Measurements from ENCODE around the gene CERCAM. TPM values are rescaled to one million over a fixed set of nuclear protein-coding genes. Genes with fewer than 3 reads are reported as not detected.
"Not testable (repeated sequence)": the region's sequence is repeated elsewhere in the genome, so short reads cannot be mapped to it uniquely, and the experiment has no call there.

The CERCAM gene
- total and polyA plus RNA-seq, 2 experiments from 2014 or later = 2.7 to 7.9 TPM

GRCh38 chr9:128411364-128412119 lies 9.1 kb upstream of the CERCAM start:
- no peak for ATAC-seq
- TF ChIP-seq ZNF114 (CRISPR knock-in tag; IDR thresholded peaks at IDR 0.05) (no peak), ZNF331 (CRISPR knock-in tag; IDR thresholded peaks at IDR 0.05; ENCODE audit: low read depth) (no peak), CREB1 (CRISPR knock-in tag; IDR thresholded peaks at IDR 0.05; ENCODE audit: low read depth) (no peak), JUNB (IDR thresholded peaks at IDR 0.05; ENCODE audit: unreplicated experiment) (no peak), REST (IDR thresholded peaks at IDR 0.05; ENCODE audit: unreplicated experiment) (no peak)
- no peak overlapping the region for H3K27ac Mint-ChIP-seq
- H3K36me3 ChIP-seq (ENCODE audit: insufficient read depth) = no peaks in the 10 kb centered on the region
- peaks cover 40% of the 10 kb centered on the region for H3K4me1 ChIP-seq (ENCODE audit: insufficient read depth)
- no peaks in the 10 kb centered on the region; the same call in 1 of the 2 replicates for H4K20me1 ChIP-seq (replicated peaks; ENCODE audit: insufficient read depth)
- peak overlapping the region; percentile 78 for H3K4me2 ChIP-seq
- no peak overlapping the region for H3K4me3 ChIP-seq
- 0 out of 3 replicates have a peak, but pooled peaks cover 2% of the 10 kb centered on the region for H3K9me3 Mint-ChIP-seq
- H3K9me2 ChIP-seq (ENCODE audit: insufficient read depth) = no peaks in the 10 kb centered on the region
- H3K4me1 Mint-ChIP-seq = peaks cover 47% of the 10 kb centered on the region
- peaks cover 82% of the 10 kb centered on the region for H3K27me3 Mint-ChIP-seq (ENCODE audit: insufficient read depth, low read depth, poor library complexity)
- DNase-seq (ENCODE audit: low spot score) = no peak
- peaks cover 88% of the 10 kb centered on the region for H3K27me3 ChIP-seq (ENCODE audit: insufficient read depth)
- no peak overlapping the region for H3K4me3 Mint-ChIP-seq
- H3K27ac ChIP-seq (ENCODE audit: low read depth) = no peak overlapping the region
- no peaks in the 10 kb centered on the region for H3K36me3 Mint-ChIP-seq (ENCODE audit: low read depth)
- H3K79me2 ChIP-seq (replicated peaks; ENCODE audit: insufficient read depth) = no peaks in the 10 kb centered on the region
- H2AFZ ChIP-seq = no peak overlapping the region
- H3F3A ChIP-seq (replicated peaks; ENCODE audit: low read depth) = peaks cover 19% of the 10 kb centered on the region; the same call in 1 of the 2 replicates

- H3K4me3 ChIP-seq = peak overlapping the region; percentile 46; the same call in 1 of the 2 replicates
- H3K27me3 ChIP-seq (ENCODE audit: insufficient read depth) = peaks cover 87% of the 10 kb centered on the region
- no peaks in the 10 kb centered on the region for H4K20me1 ChIP-seq (replicated peaks; ENCODE audit: insufficient read depth)
- H3K36me3 Mint-ChIP-seq (ENCODE audit: low read depth) = no peaks in the 10 kb centered on the region
- 0 out of 2 replicates have a peak overlapping the region, but pooled peaks have one; percentile 80 for H2AFZ ChIP-seq
- TF ChIP-seq CTCF (conservative IDR thresholded peaks at IDR 0.05; ENCODE audit: low read depth in 2 of 2) (peak; percentile 92 to 99), STAT1 (IDR thresholded peaks at IDR 0.05; ENCODE audit: unreplicated experiment) (no peak), NANOG (IDR thresholded peaks at IDR 0.05; ENCODE audit: borderline replicate concordance) (no peak)
- H3K27ac Mint-ChIP-seq = no peak overlapping the region
- ATAC-seq (peak; percentile 73), DNase-seq (ENCODE audit: low spot score) (peak; percentile 96)
- H3K4me1 ChIP-seq (ENCODE audit: insufficient read depth) = peaks cover 43% of the 10 kb centered on the region
- peaks cover 43% of the 10 kb centered on the region for H3K4me1 Mint-ChIP-seq
- peaks cover 19% of the 10 kb centered on the region; the same call in 1 of the 2 replicates for H3F3A ChIP-seq (replicated peaks; ENCODE audit: low read depth)
- no peaks in the 10 kb centered on the region for H3K9me2 ChIP-seq (ENCODE audit: insufficient read depth)
- no peaks in the 10 kb centered on the region for H3K79me2 ChIP-seq (replicated peaks; ENCODE audit: insufficient read depth)
- H3K4me3 Mint-ChIP-seq = no peak overlapping the region
- no peak overlapping the region for H3K27ac ChIP-seq (ENCODE audit: low read depth)
- peaks cover 78% of the 10 kb centered on the region for H3K27me3 Mint-ChIP-seq (ENCODE audit: insufficient read depth, low read depth, poor library complexity)
- H3K4me2 ChIP-seq = peak overlapping the region; percentile 78
- no peaks in the 10 kb centered on the region for H3K36me3 ChIP-seq (ENCODE audit: insufficient read depth)
- H3K9me3 Mint-ChIP-seq = 0 out of 3 replicates have a peak, but pooled peaks cover 2% of the 10 kb centered on the region
These were observed 8.4 kb upstream of the CERCAM start for GRCh38 chr9:128412120-128412790.

GRCh38 chr9:128413728-128414127 lies 6.9 kb upstream of the CERCAM start:
- DNase-seq (ENCODE audit: low spot score); H3K79me2 ChIP-seq (replicated peaks; ENCODE audit: insufficient read depth); H3K9me2 ChIP-seq (ENCODE audit: insufficient read depth); H3K4me2 ChIP-seq; ATAC-seq; H3K36me3 Mint-ChIP-seq (ENCODE audit: low read depth); H4K20me1 ChIP-seq (replicated peaks; ENCODE audit: insufficient read depth); H3K36me3 ChIP-seq (ENCODE audit: insufficient read depth); H3K27ac Mint-ChIP-seq; H3K4me3 ChIP-seq; H3K9me3 Mint-ChIP-seq; H2AFZ ChIP-seq; H3K27ac ChIP-seq (ENCODE audit: low read depth); H3K4me3 Mint-ChIP-seq: not testable (repeated sequence)
- Histone ChIP-seq H3K27me3 (ENCODE audit: insufficient read depth) (peaks cover 84% of the 10 kb centered on the region), H3F3A (replicated peaks; ENCODE audit: low read depth) (peaks cover 12% of the 10 kb centered on the region; the same call in 1 of the 2 replicates), H3K4me1 (ENCODE audit: insufficient read depth) (peaks cover 35% of the 10 kb centered on the region)
- H3K4me1 Mint-ChIP-seq = peaks cover 37% of the 10 kb centered on the region
- H3K27me3 Mint-ChIP-seq (ENCODE audit: insufficient read depth, low read depth, poor library complexity) = peaks cover 74% of the 10 kb centered on the region
